ENCODE results near the gene GRAMD4.

The GRAMD4 gene

GRCh38 chr22:46656856-46657654 is 36.9 kb downstream of the GRAMD4 start:
- no peak for DNase-seq (ENCODE audit: low spot score)

GRCh38 chr22:46657655-46657953 is 37.4 kb downstream of the GRAMD4 start:
- no peak for DNase-seq (ENCODE audit: low spot score)

- no peak for DNase-seq (ENCODE audit: low spot score)
These were observed 38.1 kb downstream of the GRAMD4 start for GRCh38 chr22:46657996-46658947.

GRCh38 chr22:46659059-46659790 is 39.0 kb downstream of the GRAMD4 start:
- DNase-seq (ENCODE audit: low spot score) = no peak

GRCh38 chr22:46659791-46660186 is 39.6 kb downstream of the GRAMD4 start:
- DNase-seq (ENCODE audit: low spot score) = no peak

- DNase-seq (ENCODE audit: low spot score) = no peak
These were observed 40.5 kb downstream of the GRAMD4 start for GRCh38 chr22:46660604-46661201.

GRCh38 chr22:46661221-46661851 is 41.1 kb downstream of the GRAMD4 start:
- DNase-seq (ENCODE audit: low spot score) = peak; percentile 88

- DNase-seq (ENCODE audit: low spot score) = no peak
These were observed 42.0 kb downstream of the GRAMD4 start for GRCh38 chr22:46662226-46662625.

- DNase-seq (ENCODE audit: low spot score) = no peak
These were observed 42.8 kb downstream of the GRAMD4 start for GRCh38 chr22:46663001-46663400.

- no peak for DNase-seq (ENCODE audit: low spot score)
These were observed 43.4 kb downstream of the GRAMD4 start for GRCh38 chr22:46663436-46664100.

GRCh38 chr22:46664301-46664855 is 44.2 kb downstream of the GRAMD4 start:
- DNase-seq (ENCODE audit: low spot score) = no peak

- no peak for DNase-seq (ENCODE audit: low spot score)
These were observed 45.0 kb downstream of the GRAMD4 start for GRCh38 chr22:46665151-46665695.

- DNase-seq (ENCODE audit: low spot score) = no peak
These were observed 45.6 kb downstream of the GRAMD4 start for GRCh38 chr22:46665751-46666280.

GRCh38 chr22:46666577-46667244 is 46.5 kb downstream of the GRAMD4 start:
- no peak for DNase-seq (ENCODE audit: low spot score)

GRCh38 chr22:46667245-46667623 is 47.0 kb downstream of the GRAMD4 start:
- DNase-seq (ENCODE audit: low spot score) = no peak

GRCh38 chr22:46668116-46668515 is 47.9 kb downstream of the GRAMD4 start:
- DNase-seq (ENCODE audit: low spot score) = no peak

- DNase-seq (ENCODE audit: low spot score) = no peak
These were observed 49.0 kb downstream of the GRAMD4 start for GRCh38 chr22:46669201-46669600.

GRCh38 chr22:46671824-46672432 is 51.7 kb downstream of the GRAMD4 start:
- no peak for DNase-seq (ENCODE audit: low spot score)

GRCh38 chr22:46672731-46673130 is 52.5 kb downstream of the GRAMD4 start:
- DNase-seq (ENCODE audit: low spot score) = no peak

Measured in COLO829 (cell line).